Peyer's patch (tissue), 4 donors: Measurements from ENCODE around the gene MYDGF. TPM values are rescaled to one million over a fixed set of nuclear protein-coding genes. Genes with fewer than 3 reads are reported as not detected.
A peak's percentile ranks its signal among the peaks of the same experiment; 100 is the strongest.

ENCODE experiments used
- DNase-seq, 3 donors: peaks; one replicate each; pipeline ENCODE4 v3.0.0-alpha.2; 2017 to 2019
- H3K27ac ChIP-seq, 4 donors: fragments of 200-600 bp; sonication (generic); one replicate each; pipeline ENCODE4 v1.5.1; 2016 to 2019
- H3K27me3 ChIP-seq, 2 donors: fragments of 200-600 bp; sonication (generic); one replicate each; pipeline ENCODE4 v1.5.1; 2019
- H3K36me3 ChIP-seq, 3 donors: fragments of 200-600 bp; sonication (generic); one replicate each; pipeline ENCODE4 v1.5.1; 2016 to 2019
- H3K4me1 ChIP-seq, 4 donors: fragments of 200-600 bp; sonication (generic); one replicate each; pipeline ENCODE4 v1.5.1; 2016 to 2019
- H3K4me3 ChIP-seq, 4 donors: fragments of 200-600 bp; sonication (generic); 1 replicate in 3 of 4; 2 replicates in 1 of 4; pipeline ENCODE4 v1.5.1; 2016 to 2019; ENCODE audit warnings: mild to moderate bottlenecking in 1 of 4
- H3K9me3 ChIP-seq, 4 donors: fragments of 200-600 bp; sonication (generic); one replicate each; pipeline ENCODE4 v1.5.1; 2016 to 2019; ENCODE audit warnings: mild to moderate bottlenecking in 1 of 4
- POLR2A ChIP-seq, 2 donors: fragments of 450-650 bp; IDR thresholded peaks; one replicate each; pipeline ENCODE4 v1.5.1; 2017; ENCODE audit warnings: antibody characterized with exemption in 2 of 2, mild to moderate bottlenecking in 2 of 2, moderate library complexity in 2 of 2
- total RNA-seq, 4 donors: library from RNA; depleted of rRNA; stranded (reverse); fragments of >200 nt; gene quantifications; one replicate each; pipeline ENCODE4 v1.1.0, GENCODE V29; 2016
- TF ChIP-seq, protein P1 (sequence below), 6 experiments: fragments of 450-650 bp in 4 of 6; fragments of 200-600 bp in 2 of 6; sonication (generic) in 1 of 6; IDR thresholded peaks; one replicate each; pipeline ENCODE4 v1.5.1; 2017 to 2019; ENCODE audit warnings: antibody characterized with exemption in 6 of 6, mild to moderate bottlenecking in 3 of 6, moderate library complexity in 1 of 6

Gene MYDGF
- total RNA-seq, 4 donors from 2014 or later, result 9.9 to 45.9 (median 40.3) TPM

DNA sequence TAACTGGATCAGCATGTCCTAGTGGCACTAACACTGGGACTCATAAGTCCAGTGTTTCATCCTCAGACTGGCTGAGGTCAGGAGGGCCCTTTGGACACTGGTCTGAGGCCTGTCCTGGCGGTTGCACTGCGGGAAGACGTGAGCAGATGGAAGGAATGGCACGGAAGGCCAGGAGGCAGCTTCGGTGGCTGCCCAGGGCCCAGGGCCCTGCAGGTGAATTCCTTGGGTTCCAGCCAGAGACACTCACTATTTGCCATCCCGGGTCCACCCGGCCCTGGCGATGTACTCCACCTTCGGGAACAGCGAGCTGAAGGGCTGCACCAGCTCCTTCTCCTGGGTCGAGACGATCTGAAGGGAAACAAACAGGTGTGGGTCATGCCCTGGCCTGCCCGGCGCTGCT is 27.2 kb upstream of the MYDGF start:
- Histone ChIP-seq H3K4me3 (no peak overlapping the region), H3K27me3 (no peaks in the 10 kb centered on the region), H3K9me3 (no peaks in the 10 kb centered on the region), H3K4me1 (no peaks in the 10 kb centered on the region), H3K36me3 (peaks cover 0 to 97% (median 5%) of the 10 kb centered on the region in 3 donors), H3K27ac (no peak overlapping the region)
- no peak for TF ChIP-seq POLR2A (IDR thresholded peaks at IDR 0.05)
- TF ChIP-seq, protein P1, sequence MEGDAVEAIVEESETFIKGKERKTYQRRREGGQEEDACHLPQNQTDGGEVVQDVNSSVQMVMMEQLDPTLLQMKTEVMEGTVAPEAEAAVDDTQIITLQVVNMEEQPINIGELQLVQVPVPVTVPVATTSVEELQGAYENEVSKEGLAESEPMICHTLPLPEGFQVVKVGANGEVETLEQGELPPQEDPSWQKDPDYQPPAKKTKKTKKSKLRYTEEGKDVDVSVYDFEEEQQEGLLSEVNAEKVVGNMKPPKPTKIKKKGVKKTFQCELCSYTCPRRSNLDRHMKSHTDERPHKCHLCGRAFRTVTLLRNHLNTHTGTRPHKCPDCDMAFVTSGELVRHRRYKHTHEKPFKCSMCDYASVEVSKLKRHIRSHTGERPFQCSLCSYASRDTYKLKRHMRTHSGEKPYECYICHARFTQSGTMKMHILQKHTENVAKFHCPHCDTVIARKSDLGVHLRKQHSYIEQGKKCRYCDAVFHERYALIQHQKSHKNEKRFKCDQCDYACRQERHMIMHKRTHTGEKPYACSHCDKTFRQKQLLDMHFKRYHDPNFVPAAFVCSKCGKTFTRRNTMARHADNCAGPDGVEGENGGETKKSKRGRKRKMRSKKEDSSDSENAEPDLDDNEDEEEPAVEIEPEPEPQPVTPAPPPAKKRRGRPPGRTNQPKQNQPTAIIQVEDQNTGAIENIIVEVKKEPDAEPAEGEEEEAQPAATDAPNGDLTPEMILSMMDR (IDR thresholded peaks at IDR 0.05), result no peak
- no peak for DNase-seq

GRCh38 chr19:4695224-4695731 is 25.1 kb upstream of the MYDGF start:
- DNase-seq, result no peak
- Histone ChIP-seq H3K27ac (peak overlapping the region in 1 of 4 donors; percentile 27), H3K4me3 (no peak overlapping the region), H3K9me3 (no peaks in the 10 kb centered on the region), H3K4me1 (no peaks in the 10 kb centered on the region), H3K27me3 (no peaks in the 10 kb centered on the region), H3K36me3 (peaks cover 0 to 93% (median 0%) of the 10 kb centered on the region in 3 donors)
- TF ChIP-seq POLR2A (IDR thresholded peaks at IDR 0.05), result no peak
- TF ChIP-seq, protein P1 (IDR thresholded peaks at IDR 0.05), result no peak

DNA sequence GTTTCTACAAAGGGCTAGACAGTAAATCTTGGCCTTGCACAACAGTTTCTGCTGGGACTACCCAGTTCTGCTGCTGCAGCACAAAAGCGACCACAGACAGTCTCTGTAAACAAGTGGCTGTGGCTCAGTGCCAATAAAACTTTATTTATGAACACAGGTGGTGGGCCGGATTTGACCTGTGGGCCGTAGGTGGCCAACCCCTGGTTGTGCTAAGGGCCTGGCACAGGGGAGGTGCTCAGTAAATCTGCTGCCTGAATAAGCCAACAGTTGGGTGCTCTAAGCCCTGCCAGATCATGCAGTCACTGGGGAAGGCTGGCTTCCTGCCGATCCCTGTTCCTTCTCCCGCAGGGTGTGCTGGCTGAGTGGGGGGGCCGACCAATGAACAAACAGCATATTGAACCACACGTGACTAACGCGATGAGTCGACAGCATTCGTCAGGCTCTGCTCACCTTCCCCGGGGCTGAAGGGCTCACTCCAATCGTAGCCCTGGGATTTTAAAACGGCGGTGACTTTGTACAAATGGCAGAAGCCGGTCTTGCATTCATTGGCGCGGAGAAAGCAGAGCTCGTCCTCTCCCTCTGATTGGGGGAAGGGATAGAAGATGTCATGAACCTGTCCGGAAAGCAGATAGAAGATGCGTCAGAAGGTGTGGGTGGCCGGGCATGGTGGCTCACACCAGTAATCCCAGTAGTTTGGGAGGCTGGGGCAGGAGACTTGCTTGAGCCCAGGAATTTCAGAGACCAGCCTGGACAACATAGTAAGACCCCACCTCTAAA is 24.3 kb upstream of the MYDGF start:
- TF ChIP-seq POLR2A (IDR thresholded peaks at IDR 0.05), result no peak
- TF ChIP-seq, protein P1 (IDR thresholded peaks at IDR 0.05), result no peak
- H3K4me1 ChIP-seq, result no peaks in the 10 kb centered on the region
- peak in 1 of 3 donors; percentile 63 for DNase-seq
- H3K9me3 ChIP-seq, result no peaks in the 10 kb centered on the region
- H3K27ac ChIP-seq, result peak overlapping the region in 3 of 4 donors; percentile 2 to 38 (median 16)
- H3K36me3 ChIP-seq, result peaks cover 0 to 93% (median 0%) of the 10 kb centered on the region in 3 donors
- no peaks in the 10 kb centered on the region for H3K27me3 ChIP-seq
- no peak overlapping the region for H3K4me3 ChIP-seq

GRCh38 chr19:4693471-4694121 is 23.5 kb upstream of the MYDGF start:
- Histone ChIP-seq H3K27ac (peak overlapping the region in 2 of 4 donors; percentile 17 to 39), H3K4me1 (no peaks in the 10 kb centered on the region), H3K36me3 (peaks cover 0 to 96% (median 0%) of the 10 kb centered on the region in 3 donors), H3K4me3 (no peak overlapping the region), H3K27me3 (no peaks in the 10 kb centered on the region), H3K9me3 (no peaks in the 10 kb centered on the region)
- DNase-seq, result no peak
- TF ChIP-seq POLR2A (IDR thresholded peaks at IDR 0.05), result no peak
- TF ChIP-seq, protein P1 (IDR thresholded peaks at IDR 0.05), result no peak

DNA sequence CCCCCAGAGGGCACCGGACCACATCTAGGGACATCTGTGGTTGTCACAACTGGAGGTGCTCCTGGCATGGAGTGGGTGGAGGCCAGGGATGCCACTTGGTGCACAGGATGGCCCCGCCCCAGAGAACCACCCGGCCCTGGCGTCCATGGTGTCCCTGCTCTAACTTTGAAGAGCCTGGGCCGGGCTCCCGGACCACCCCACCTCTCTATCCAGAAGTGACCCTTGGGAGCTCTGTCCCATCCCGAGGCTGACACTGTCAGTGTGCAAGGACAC is 22.9 kb upstream of the MYDGF start:
- Histone ChIP-seq H3K27me3 (no peaks in the 10 kb centered on the region), H3K4me1 (no peaks in the 10 kb centered on the region), H3K9me3 (no peaks in the 10 kb centered on the region), H3K36me3 (peaks cover 0 to 96% (median 0%) of the 10 kb centered on the region in 3 donors), H3K4me3 (no peak overlapping the region), H3K27ac (peak overlapping the region in 1 of 4 donors; percentile 39)
- no peak for DNase-seq
- no peak for TF ChIP-seq POLR2A (IDR thresholded peaks at IDR 0.05)
- TF ChIP-seq, protein P1 (IDR thresholded peaks at IDR 0.05), result no peak
